ENCODE measurements around the gene CPNE5. TPM values are rescaled to one million over a fixed set of nuclear protein-coding genes. Genes with fewer than 3 reads are reported as not detected.

Gene CPNE5
- total RNA-seq, 2 experiments from 2014 or later = 0.79 to 0.94 TPM

DNA sequence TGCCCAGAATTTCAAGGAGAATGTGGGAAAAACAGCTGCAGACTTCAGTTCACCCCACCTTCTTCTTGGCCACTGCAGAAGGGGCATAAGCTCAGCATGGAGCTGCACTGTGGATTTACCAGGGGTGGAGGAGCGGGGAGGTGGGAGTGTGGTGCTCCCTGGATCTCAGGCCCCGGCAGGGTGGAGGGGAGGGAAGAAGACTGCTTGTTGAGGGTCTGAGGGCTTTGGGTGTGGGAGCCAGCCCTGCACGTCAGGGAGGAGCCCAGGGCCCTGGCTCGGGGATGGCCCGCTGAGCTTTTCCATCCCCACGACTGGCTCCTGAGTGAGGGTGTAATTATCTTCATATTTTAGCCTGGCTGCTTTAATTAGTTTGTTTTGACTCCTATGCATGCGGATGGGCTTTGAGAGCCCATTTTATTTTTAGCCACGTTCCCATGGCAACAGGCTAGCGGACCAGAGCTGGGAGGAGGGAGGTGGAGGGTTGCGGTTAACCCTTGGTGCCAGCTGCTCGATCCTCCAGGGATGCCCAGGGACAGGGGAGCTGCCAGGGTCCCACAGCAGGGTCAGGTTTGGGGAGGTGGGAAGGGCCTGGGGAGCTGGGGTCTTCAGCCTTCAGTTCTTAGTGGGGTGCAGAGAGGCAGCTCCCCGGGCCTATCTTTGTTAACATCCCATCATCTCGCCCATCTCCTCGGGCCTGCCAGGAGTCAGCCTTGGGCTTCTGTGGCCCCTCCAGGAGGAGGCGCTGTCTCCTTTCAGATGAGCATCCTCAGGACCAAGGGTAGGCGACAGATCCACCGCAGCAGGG is 73.4 kb downstream of the CPNE5 start:
- H3K4me1 Mint-ChIP-seq = peaks cover 37% of the 10 kb centered on the region
- no peak overlapping the region for H3K4me3 Mint-ChIP-seq
- ATAC-seq = peak; percentile 93
- H3K27me3 Mint-ChIP-seq = no peaks in the 10 kb centered on the region
- H3K27ac Mint-ChIP-seq = no peak overlapping the region
- peak; percentile 90 for DNase-seq
- CTCF ChIA-PET = interaction anchor here (0.6 to 23.7 kb wide), 26 partner anchors 10 to 560 kb away, joined by 3 to 604 read pairs (median 4); partner anchors contain the start of genes CDKN1A and PPIL1
- no peaks in the 10 kb centered on the region for H3K36me3 Mint-ChIP-seq
- H3K9me3 Mint-ChIP-seq (ENCODE audit: low read depth) = no peaks in the 10 kb centered on the region

DNA sequence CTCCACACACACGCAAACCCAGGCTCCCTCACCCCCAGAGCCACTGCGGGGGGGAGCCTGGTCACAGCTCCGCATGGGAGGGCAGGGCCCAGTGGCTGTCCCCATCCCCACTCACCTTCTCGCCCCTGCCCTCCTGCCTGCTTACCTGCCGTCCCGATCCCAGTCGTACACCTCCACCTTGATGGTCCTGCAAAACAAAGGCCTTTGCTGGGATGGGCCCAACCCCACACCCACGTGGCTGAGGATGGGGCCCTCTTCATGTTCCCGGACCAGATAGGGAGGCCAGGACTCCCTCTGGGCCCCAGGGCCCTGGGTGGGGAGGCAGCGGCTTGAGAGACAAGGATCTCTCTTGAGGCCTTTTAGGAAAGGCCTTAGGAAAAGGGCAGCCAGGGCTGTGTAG is 74.1 kb downstream of the CPNE5 start:
- Mint-ChIP-seq H3K9me3 (ENCODE audit: low read depth) (no peaks in the 10 kb centered on the region), H3K27me3 (no peaks in the 10 kb centered on the region), H3K36me3 (no peaks in the 10 kb centered on the region), H3K4me3 (no peak overlapping the region), H3K4me1 (peaks cover 31% of the 10 kb centered on the region), H3K27ac (no peak overlapping the region)
- CTCF ChIA-PET = interaction anchor here (0.6 to 23.7 kb wide), 15 partner anchors 9 to 334 kb away, joined by 3 to 604 read pairs (median 7); partner anchors contain the start of gene PPIL1
- ATAC-seq = no peak
- DNase-seq = no peak

DNA sequence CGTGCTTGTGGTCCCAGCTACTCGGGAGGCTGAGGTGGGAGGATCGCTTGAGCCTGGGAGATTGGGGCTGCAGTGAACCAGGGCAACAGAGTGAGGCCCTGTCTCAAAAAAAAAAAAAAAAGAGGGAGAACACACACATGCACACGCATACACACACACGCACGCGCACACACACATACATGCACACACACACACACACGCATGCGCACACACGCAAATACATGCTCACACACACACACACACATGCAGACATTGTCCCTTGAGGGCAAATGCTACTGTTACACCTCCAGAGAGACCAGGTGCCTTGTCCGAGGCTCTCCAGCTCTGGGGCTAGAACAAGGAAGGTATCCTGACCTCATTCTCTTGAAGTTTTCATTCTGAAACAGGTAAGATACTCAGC is 77.1 kb downstream of the CPNE5 start:
- CTCF ChIA-PET = interaction anchor here (0.7 to 23.7 kb wide), 6 partner anchors 6 to 147 kb away, joined by 3 to 604 read pairs (median 74); no protein-coding TSS in a partner anchor
- ATAC-seq (no peak), DNase-seq (no peak)
- H3K27me3 Mint-ChIP-seq = no peaks in the 10 kb centered on the region
- peaks cover 24% of the 10 kb centered on the region for H3K4me1 Mint-ChIP-seq
- no peak overlapping the region for H3K27ac Mint-ChIP-seq
- no peaks in the 10 kb centered on the region for H3K9me3 Mint-ChIP-seq (ENCODE audit: low read depth)
- H3K4me3 Mint-ChIP-seq = no peak overlapping the region
- no peaks in the 10 kb centered on the region for H3K36me3 Mint-ChIP-seq

GRCh38 chr6:36760685-36761435 is 78.4 kb downstream of the CPNE5 start:
- ATAC-seq (no peak), DNase-seq (no peak)
- CTCF ChIA-PET = interaction anchor here (0.8 to 23.7 kb wide), 15 partner anchors 7 to 261 kb away, joined by 3 to 604 read pairs (median 13); partner anchors contain the start of gene CDKN1A
- Mint-ChIP-seq H3K4me3 (no peak overlapping the region), H3K4me1 (peaks cover 32% of the 10 kb centered on the region), H3K9me3 (ENCODE audit: low read depth) (no peaks in the 10 kb centered on the region), H3K36me3 (no peaks in the 10 kb centered on the region), H3K27me3 (no peaks in the 10 kb centered on the region), H3K27ac (no peak overlapping the region)

- Mint-ChIP-seq H3K27me3 (no peaks in the 10 kb centered on the region), H3K36me3 (no peaks in the 10 kb centered on the region), H3K27ac (no peak overlapping the region), H3K4me3 (no peak overlapping the region), H3K9me3 (ENCODE audit: low read depth) (no peaks in the 10 kb centered on the region), H3K4me1 (peaks cover 46% of the 10 kb centered on the region)
- ATAC-seq = peak; percentile 61
- CTCF ChIA-PET = interaction anchor here (0.6 to 23.7 kb wide), 52 partner anchors 9 to 457 kb away, joined by 3 to 604 read pairs (median 5); partner anchors contain the start of genes C6orf89, CDKN1A and PPIL1
- peak; percentile 85 for DNase-seq
These were observed 80.0 kb downstream of the CPNE5 start for GRCh38 chr6:36759148-36759759.

DNA sequence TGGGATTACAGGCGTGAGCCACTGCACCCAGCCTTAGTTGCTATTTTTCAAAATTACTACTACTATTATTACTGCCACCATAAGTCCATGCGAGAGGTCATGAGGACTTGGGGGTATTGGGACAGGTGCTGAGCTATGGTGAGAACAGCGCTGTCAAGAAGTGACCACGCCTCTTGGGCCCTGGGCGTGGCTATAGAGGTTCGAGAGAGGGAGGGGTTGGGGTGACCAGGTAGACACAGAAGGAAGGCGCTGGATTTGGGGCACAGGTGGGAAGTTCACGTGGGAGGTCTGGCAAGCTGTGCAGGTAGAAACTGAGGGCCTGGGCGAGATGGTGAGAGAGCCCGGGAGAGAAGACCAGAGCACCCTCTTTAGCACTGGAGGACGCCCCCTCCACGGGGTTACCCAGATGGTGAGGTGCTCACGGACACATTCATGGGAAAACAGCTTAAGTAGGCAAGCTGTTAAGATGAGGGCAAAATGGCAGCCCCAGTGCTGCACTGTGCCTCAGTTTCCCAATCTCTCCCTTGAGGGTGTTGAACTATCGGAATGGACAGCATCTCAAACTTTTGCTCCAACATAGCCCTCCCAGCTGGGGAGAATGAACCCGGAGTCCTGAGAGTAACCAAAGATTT is 80.6 kb downstream of the CPNE5 start:
- ATAC-seq (no peak), DNase-seq (no peak)
- CTCF ChIA-PET = interaction anchor here (0.8 to 23.7 kb wide), 43 partner anchors 10 to 456 kb away, joined by 3 to 604 read pairs (median 5); partner anchors contain the start of gene CDKN1A
- H3K4me1 Mint-ChIP-seq = peaks cover 49% of the 10 kb centered on the region
- no peak overlapping the region for H3K4me3 Mint-ChIP-seq
- no peaks in the 10 kb centered on the region for H3K36me3 Mint-ChIP-seq
- no peaks in the 10 kb centered on the region for H3K27me3 Mint-ChIP-seq
- no peak overlapping the region for H3K27ac Mint-ChIP-seq
- no peaks in the 10 kb centered on the region for H3K9me3 Mint-ChIP-seq (ENCODE audit: low read depth)

GRCh38 chr6:36757943-36758508 is 81.2 kb downstream of the CPNE5 start:
- DNase-seq = no peak
- no peak for ATAC-seq
- CTCF ChIA-PET = interaction anchor here (0.6 to 23.7 kb wide), 26 partner anchors 10 to 452 kb away, joined by 3 to 604 read pairs (median 7); partner anchors contain the start of gene CDKN1A
- H3K4me3 Mint-ChIP-seq = no peak overlapping the region
- no peaks in the 10 kb centered on the region for H3K9me3 Mint-ChIP-seq (ENCODE audit: low read depth)
- peaks cover 55% of the 10 kb centered on the region for H3K4me1 Mint-ChIP-seq
- no peaks in the 10 kb centered on the region for H3K36me3 Mint-ChIP-seq
- no peak overlapping the region for H3K27ac Mint-ChIP-seq
- no peaks in the 10 kb centered on the region for H3K27me3 Mint-ChIP-seq

- DNase-seq (no peak), ATAC-seq (no peak)
- Mint-ChIP-seq H3K27me3 (no peaks in the 10 kb centered on the region), H3K4me1 (peaks cover 63% of the 10 kb centered on the region), H3K36me3 (no peaks in the 10 kb centered on the region), H3K9me3 (ENCODE audit: low read depth) (no peaks in the 10 kb centered on the region), H3K4me3 (no peak overlapping the region), H3K27ac (peak overlapping the region; percentile 28)
- CTCF ChIA-PET = interaction anchor here (1.3 to 23.7 kb wide), 8 partner anchors 11 to 261 kb away, joined by 3 to 604 read pairs (median 48); partner anchors contain the start of gene CDKN1A
These were observed 82.0 kb downstream of the CPNE5 start for GRCh38 chr6:36757206-36757605.

- CTCF ChIA-PET = interaction anchor here (1.3 to 23.7 kb wide), 7 partner anchors 11 to 261 kb away, joined by 3 to 604 read pairs (median 60); partner anchors contain the start of gene CDKN1A
- H3K27me3 Mint-ChIP-seq = no peaks in the 10 kb centered on the region
- H3K36me3 Mint-ChIP-seq = no peaks in the 10 kb centered on the region
- H3K27ac Mint-ChIP-seq = peak overlapping the region; percentile 55
- DNase-seq = no peak
- H3K4me3 Mint-ChIP-seq = no peak overlapping the region
- H3K4me1 Mint-ChIP-seq = peaks cover 66% of the 10 kb centered on the region
- H3K9me3 Mint-ChIP-seq (ENCODE audit: low read depth) = no peaks in the 10 kb centered on the region
- ATAC-seq = no peak
These were observed 82.5 kb downstream of the CPNE5 start for GRCh38 chr6:36756786-36757185.

GRCh38 chr6:36755435-36756348 is 83.6 kb downstream of the CPNE5 start:
- Mint-ChIP-seq H3K4me1 (peaks cover 67% of the 10 kb centered on the region), H3K4me3 (peak overlapping the region; percentile 30), H3K27me3 (no peaks in the 10 kb centered on the region), H3K27ac (peak overlapping the region; percentile 89), H3K9me3 (ENCODE audit: low read depth) (no peaks in the 10 kb centered on the region), H3K36me3 (no peaks in the 10 kb centered on the region)
- CTCF ChIA-PET = interaction anchor here (0.7 to 23.7 kb wide), 18 partner anchors 11 to 565 kb away, joined by 3 to 604 read pairs (median 4); no protein-coding TSS in a partner anchor
- ATAC-seq (peak; percentile 85), DNase-seq (peak; percentile 83)

DNA sequence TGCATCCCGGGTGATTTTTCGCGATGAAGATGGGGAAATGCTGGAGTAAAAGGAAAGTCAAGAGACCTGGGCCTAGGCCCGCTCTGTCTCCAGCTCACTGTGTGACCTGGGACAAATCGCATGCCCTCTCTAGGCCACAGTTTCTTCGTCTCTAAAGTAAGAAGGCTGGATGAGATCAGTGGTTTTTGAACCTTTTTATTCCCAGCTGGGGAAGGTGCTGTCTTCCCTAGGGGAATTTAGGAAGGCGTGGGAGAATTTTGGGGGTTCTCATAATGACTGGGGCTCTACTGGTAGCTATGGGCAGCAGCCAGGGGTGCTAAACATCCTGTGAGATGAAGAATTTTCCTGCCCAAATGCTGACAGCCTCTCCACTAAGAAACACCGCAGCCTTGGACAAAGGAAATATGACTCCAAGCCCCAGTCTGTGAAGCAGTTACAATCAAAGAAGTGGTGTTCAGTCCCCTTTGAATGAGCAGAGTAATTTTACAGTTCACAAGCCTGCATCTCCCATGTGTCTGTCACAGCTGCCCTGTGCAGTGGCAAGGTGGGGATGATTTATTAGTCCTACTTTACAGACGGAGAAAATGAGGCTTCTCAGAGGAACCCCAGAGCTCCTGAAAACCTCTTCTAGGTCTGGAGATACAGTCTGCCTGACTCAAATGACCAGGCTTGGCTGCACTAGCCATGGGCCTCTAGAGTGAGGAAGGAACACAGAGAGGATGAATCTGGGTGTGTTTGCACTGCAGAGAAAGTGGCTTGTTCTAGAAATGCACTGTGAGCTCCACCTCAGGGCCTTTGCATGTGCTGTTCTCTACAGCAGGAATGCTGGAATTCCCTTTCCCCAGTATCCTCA is 84.4 kb downstream of the CPNE5 start:
- peak overlapping the region; percentile 89 for H3K27ac Mint-ChIP-seq
- H3K36me3 Mint-ChIP-seq = peaks cover 2% of the 10 kb centered on the region
- H3K4me3 Mint-ChIP-seq = no peak overlapping the region
- H3K4me1 Mint-ChIP-seq = peaks cover 67% of the 10 kb centered on the region
- CTCF ChIA-PET = interaction anchor here (0.7 to 23.7 kb wide), 17 partner anchors 10 to 566 kb away, joined by 3 to 604 read pairs (median 4); no protein-coding TSS in a partner anchor
- no peaks in the 10 kb centered on the region for H3K9me3 Mint-ChIP-seq (ENCODE audit: low read depth)
- H3K27me3 Mint-ChIP-seq = no peaks in the 10 kb centered on the region
- DNase-seq = no peak
- ATAC-seq = no peak
